Measurements from ENCODE around the gene SGTA.

The SGTA gene

DNA sequence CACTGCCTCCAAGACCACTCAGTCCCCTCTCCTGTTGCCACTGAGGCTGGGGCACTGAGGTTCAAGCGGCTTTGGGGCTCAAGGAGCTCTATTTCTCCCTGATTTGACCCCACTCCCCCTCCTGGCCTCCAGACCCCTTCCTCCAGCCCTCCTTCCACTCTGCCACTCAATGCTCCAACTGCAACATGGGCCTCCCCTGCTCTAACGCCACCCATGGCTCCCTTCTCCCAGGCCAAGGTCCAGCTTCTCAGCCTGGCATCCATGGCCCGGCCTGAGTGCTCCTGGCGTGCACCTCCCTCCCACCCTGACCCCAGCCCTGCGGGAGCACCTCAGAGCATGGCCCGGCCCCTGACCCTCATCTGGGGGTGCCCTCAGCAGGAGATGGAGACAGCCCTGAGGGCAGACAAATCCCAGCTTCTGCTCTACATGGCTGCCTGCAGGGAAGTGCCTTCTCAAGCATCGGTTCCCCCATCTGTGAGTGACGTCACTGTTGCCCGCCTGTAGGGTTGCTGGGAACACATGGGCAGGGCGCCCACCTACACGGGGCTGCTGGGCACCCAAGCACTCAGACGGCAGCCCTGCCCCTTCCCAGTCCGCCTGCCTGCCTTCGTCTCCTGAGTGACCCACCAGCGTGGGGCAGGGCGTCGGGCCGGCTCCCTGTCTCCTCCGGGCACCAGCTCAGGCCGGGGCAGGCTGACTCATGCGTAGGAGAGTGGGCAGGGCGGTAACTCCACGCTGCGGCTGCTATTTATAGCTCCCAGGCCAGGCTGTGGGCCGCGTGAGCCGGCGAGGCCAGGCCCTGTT is 60.3 kb downstream of the SGTA start (continued):
- no peak for TF ChIP-seq ZNF660 (tag by site-specific recombination; IDR thresholded peaks at IDR 0.05)
- no peak; the same call in 1 of the 2 replicates for TF ChIP-seq ZNF146 (tag by site-specific recombination; IDR thresholded peaks at IDR 0.05)
- no peak for TF ChIP-seq ZNF174 (tag by site-specific recombination; IDR thresholded peaks at IDR 0.05)
- TF ChIP-seq ZNF10 (tag by site-specific recombination; IDR thresholded peaks at IDR 0.05): peak; percentile 70; the same call in 1 of the 2 replicates
- no peak for TF ChIP-seq ZNF548 (tag by site-specific recombination; IDR thresholded peaks at IDR 0.05)
- no peak for TF ChIP-seq ZNF121 (tag by site-specific recombination; IDR thresholded peaks at IDR 0.05)
- TF ChIP-seq ZBTB8A (tag by site-specific recombination; IDR thresholded peaks at IDR 0.05): peak; percentile 42; the same call in 1 of the 2 replicates
- TF ChIP-seq, protein P1, sequence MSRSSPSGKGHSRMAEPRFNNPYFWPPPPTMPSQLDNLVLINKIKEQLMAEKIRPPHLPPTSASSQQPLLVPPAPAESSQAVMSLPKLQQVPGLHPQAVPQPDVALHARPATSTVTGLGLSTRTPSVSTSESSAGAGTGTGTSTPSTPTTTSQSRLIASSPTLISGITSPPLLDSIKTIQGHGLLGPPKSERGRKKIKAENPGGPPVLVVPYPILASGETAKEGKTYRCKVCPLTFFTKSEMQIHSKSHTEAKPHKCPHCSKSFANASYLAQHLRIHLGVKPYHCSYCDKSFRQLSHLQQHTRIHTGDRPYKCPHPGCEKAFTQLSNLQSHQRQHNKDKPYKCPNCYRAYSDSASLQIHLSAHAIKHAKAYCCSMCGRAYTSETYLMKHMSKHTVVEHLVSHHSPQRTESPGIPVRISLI (tag by site-specific recombination; IDR thresholded peaks at IDR 0.05): no peak
- no peak for TF ChIP-seq ZNF112 (tag by site-specific recombination; IDR thresholded peaks at IDR 0.05)
- TF ChIP-seq SCRT1 (tag by site-specific recombination; IDR thresholded peaks at IDR 0.05; ENCODE audit: borderline replicate concordance): no peak
- no peak for TF ChIP-seq ZNF701 (tag by site-specific recombination; IDR thresholded peaks at IDR 0.05)
- TF ChIP-seq ZNF157 (tag by site-specific recombination; IDR thresholded peaks at IDR 0.05): no peak
- TF ChIP-seq ZNF768 (tag by site-specific recombination; IDR thresholded peaks at IDR 0.05): no peak
- no peak for TF ChIP-seq ZNF747 (tag by site-specific recombination; IDR thresholded peaks at IDR 0.05)
- no peak for TF ChIP-seq ZNF433 (tag by site-specific recombination; IDR thresholded peaks at IDR 0.05; ENCODE audit: low read depth)
- TF ChIP-seq, protein P2, sequence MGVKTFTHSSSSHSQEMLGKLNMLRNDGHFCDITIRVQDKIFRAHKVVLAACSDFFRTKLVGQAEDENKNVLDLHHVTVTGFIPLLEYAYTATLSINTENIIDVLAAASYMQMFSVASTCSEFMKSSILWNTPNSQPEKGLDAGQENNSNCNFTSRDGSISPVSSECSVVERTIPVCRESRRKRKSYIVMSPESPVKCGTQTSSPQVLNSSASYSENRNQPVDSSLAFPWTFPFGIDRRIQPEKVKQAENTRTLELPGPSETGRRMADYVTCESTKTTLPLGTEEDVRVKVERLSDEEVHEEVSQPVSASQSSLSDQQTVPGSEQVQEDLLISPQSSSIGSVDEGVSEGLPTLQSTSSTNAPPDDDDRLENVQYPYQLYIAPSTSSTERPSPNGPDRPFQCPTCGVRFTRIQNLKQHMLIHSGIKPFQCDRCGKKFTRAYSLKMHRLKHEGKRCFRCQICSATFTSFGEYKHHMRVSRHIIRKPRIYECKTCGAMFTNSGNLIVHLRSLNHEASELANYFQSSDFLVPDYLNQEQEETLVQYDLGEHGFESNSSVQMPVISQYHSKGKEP (tag by site-specific recombination; IDR thresholded peaks at IDR 0.05): no peak
- no peak for TF ChIP-seq ZNF202 (tag by site-specific recombination; IDR thresholded peaks at IDR 0.05; ENCODE audit: borderline replicate concordance)
- TF ChIP-seq, protein P3, sequence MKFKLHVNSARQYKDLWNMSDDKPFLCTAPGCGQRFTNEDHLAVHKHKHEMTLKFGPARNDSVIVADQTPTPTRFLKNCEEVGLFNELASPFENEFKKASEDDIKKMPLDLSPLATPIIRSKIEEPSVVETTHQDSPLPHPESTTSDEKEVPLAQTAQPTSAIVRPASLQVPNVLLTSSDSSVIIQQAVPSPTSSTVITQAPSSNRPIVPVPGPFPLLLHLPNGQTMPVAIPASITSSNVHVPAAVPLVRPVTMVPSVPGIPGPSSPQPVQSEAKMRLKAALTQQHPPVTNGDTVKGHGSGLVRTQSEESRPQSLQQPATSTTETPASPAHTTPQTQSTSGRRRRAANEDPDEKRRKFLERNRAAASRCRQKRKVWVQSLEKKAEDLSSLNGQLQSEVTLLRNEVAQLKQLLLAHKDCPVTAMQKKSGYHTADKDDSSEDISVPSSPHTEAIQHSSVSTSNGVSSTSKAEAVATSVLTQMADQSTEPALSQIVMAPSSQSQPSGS (tag by site-specific recombination; IDR thresholded peaks at IDR 0.05; ENCODE audit: low read depth): peak; percentile 44; the same call in 1 of the 2 replicates
- TF ChIP-seq ZNF350 (tag by site-specific recombination; IDR thresholded peaks at IDR 0.05): no peak
- TF ChIP-seq RBAK (tag by site-specific recombination; IDR thresholded peaks at IDR 0.05): no peak
- TF ChIP-seq EGR2 (tag by site-specific recombination; IDR thresholded peaks at IDR 0.05; ENCODE audit: low read depth): peak; percentile 76
- TF ChIP-seq, protein P4, sequence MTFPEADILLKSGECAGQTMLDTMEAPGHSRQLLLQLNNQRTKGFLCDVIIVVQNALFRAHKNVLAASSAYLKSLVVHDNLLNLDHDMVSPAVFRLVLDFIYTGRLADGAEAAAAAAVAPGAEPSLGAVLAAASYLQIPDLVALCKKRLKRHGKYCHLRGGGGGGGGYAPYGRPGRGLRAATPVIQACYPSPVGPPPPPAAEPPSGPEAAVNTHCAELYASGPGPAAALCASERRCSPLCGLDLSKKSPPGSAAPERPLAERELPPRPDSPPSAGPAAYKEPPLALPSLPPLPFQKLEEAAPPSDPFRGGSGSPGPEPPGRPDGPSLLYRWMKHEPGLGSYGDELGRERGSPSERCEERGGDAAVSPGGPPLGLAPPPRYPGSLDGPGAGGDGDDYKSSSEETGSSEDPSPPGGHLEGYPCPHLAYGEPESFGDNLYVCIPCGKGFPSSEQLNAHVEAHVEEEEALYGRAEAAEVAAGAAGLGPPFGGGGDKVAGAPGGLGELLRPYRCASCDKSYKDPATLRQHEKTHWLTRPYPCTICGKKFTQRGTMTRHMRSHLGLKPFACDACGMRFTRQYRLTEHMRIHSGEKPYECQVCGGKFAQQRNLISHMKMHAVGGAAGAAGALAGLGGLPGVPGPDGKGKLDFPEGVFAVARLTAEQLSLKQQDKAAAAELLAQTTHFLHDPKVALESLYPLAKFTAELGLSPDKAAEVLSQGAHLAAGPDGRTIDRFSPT (tag by site-specific recombination; IDR thresholded peaks at IDR 0.05): peak; percentile 85
- no peak for TF ChIP-seq ZNF571 (tag by site-specific recombination; IDR thresholded peaks at IDR 0.05)
- TF ChIP-seq, protein P5, sequence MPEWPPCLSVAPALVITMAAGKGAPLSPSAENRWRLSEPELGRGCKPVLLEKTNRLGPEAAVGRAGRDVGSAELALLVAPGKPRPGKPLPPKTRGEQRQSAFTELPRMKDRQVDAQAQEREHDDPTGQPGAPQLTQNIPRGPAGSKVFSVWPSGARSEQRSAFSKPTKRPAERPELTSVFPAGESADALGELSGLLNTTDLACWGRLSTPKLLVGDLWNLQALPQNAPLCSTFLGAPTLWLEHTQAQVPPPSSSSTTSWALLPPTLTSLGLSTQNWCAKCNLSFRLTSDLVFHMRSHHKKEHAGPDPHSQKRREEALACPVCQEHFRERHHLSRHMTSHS (tag by site-specific recombination; IDR thresholded peaks at IDR 0.05): no peak
- no peak for TF ChIP-seq ZNF623 (tag by site-specific recombination; IDR thresholded peaks at IDR 0.05)
- 0 out of 2 replicates have a peak, but pooled peaks have one; percentile 39 for TF ChIP-seq ZNF629 (tag by site-specific recombination; IDR thresholded peaks at IDR 0.05)
- TF ChIP-seq, protein P6, sequence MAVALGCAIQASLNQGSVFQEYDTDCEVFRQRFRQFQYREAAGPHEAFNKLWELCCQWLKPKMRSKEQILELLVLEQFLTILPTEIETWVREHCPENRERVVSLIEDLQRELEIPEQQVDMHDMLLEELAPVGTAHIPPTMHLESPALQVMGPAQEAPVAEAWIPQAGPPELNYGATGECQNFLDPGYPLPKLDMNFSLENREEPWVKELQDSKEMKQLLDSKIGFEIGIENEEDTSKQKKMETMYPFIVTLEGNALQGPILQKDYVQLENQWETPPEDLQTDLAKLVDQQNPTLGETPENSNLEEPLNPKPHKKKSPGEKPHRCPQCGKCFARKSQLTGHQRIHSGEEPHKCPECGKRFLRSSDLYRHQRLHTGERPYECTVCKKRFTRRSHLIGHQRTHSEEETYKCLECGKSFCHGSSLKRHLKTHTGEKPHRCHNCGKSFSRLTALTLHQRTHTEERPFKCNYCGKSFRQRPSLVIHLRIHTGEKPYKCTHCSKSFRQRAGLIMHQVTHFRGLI (tag by site-specific recombination; IDR thresholded peaks at IDR 0.05): no peak
- no peak for TF ChIP-seq HOXD13 (CRISPR knock-in tag; IDR thresholded peaks at IDR 0.05; ENCODE audit: borderline replicate concordance)
- TF ChIP-seq ZNF132 (tag by site-specific recombination; IDR thresholded peaks at IDR 0.05; ENCODE audit: borderline replicate concordance): no peak
- TF ChIP-seq ZNF214 (tag by site-specific recombination; IDR thresholded peaks at IDR 0.05; ENCODE audit: borderline replicate concordance): no peak
- TF ChIP-seq ZNF175 (tag by site-specific recombination; IDR thresholded peaks at IDR 0.05): no peak
- TF ChIP-seq ZBTB7A (tag by site-specific recombination; IDR thresholded peaks at IDR 0.05; ENCODE audit: low read depth): no peak
- TF ChIP-seq ZNF2 (tag by site-specific recombination; IDR thresholded peaks at IDR 0.05): no peak
